Stimulated activated naive CD8-positive, alpha-beta T cell treated with anti-CD3 and anti-CD28 coated beads, Interleukin-15, Interleukin-2, amounts not matched to agents 100 ng/mL and 50 ng/mL, for 24 hours (primary cell): ENCODE data around the gene BRMS1.
A peak's percentile ranks its signal among the peaks of the same experiment; 100 is the strongest.

Experiments used
- H3K27ac Mint-ChIP-seq: one replicate; pipeline ENCODE4 v1.8.0; 2021; ENCODE audit warnings: mild to moderate bottlenecking, mixed read lengths
- H3K27me3 Mint-ChIP-seq: one replicate; pipeline ENCODE4 v1.8.0; 2021; ENCODE audit warnings: mixed read lengths
- H3K36me3 Mint-ChIP-seq: one replicate; pipeline ENCODE4 v1.8.0; 2021; ENCODE audit warnings: low read depth, mixed read lengths
- H3K4me1 Mint-ChIP-seq: one replicate; pipeline ENCODE4 v1.8.0; 2021; ENCODE audit warnings: low read depth, mixed read lengths
- H3K4me3 Mint-ChIP-seq: one replicate; pipeline ENCODE4 v1.8.0; 2021; ENCODE audit warnings: mild to moderate bottlenecking, mixed read lengths
- H3K9me3 Mint-ChIP-seq: one replicate; pipeline ENCODE4 v1.8.0; 2021; ENCODE audit warnings: mixed read lengths

Gene BRMS1

GRCh38 chr11:66292543-66293332 is 52.2 kb downstream of the BRMS1 start:
- peak overlapping the region; percentile 47 for H3K4me3 Mint-ChIP-seq
- H3K36me3 Mint-ChIP-seq: no peaks in the 10 kb centered on the region
- H3K4me1 Mint-ChIP-seq: peaks cover 27% of the 10 kb centered on the region
- no peaks in the 10 kb centered on the region for H3K9me3 Mint-ChIP-seq
- peaks cover 20% of the 10 kb centered on the region for H3K27me3 Mint-ChIP-seq
- H3K27ac Mint-ChIP-seq: no peak overlapping the region

- peaks cover 34% of the 10 kb centered on the region for H3K4me1 Mint-ChIP-seq
- H3K27me3 Mint-ChIP-seq: peaks cover 20% of the 10 kb centered on the region
- H3K4me3 Mint-ChIP-seq: peak within 1 kb of the TSS; percentile 90
- no peaks in the 10 kb centered on the region for H3K9me3 Mint-ChIP-seq
- H3K36me3 Mint-ChIP-seq: peaks cover under 1% of the 10 kb centered on the region
- H3K27ac Mint-ChIP-seq: no peak within 1 kb of the TSS
Observed at GRCh38 chr11:66291706-66292542, 53.0 kb downstream of the BRMS1 start, which contains the start of gene TMEM151A. TSS of gene TMEM151A (plus strand) at chr11:66291894. CDS start at chr11:66292014, 120 bp downstream.

- peaks cover 20% of the 10 kb centered on the region for H3K27me3 Mint-ChIP-seq
- H3K4me1 Mint-ChIP-seq: peaks cover 34% of the 10 kb centered on the region
- no peak overlapping the region for H3K27ac Mint-ChIP-seq
- H3K4me3 Mint-ChIP-seq: no peak overlapping the region
- no peaks in the 10 kb centered on the region for H3K9me3 Mint-ChIP-seq
- peaks cover 3% of the 10 kb centered on the region for H3K36me3 Mint-ChIP-seq
Observed at GRCh38 chr11:66291303-66291705, 53.6 kb downstream of the BRMS1 start.

GRCh38 chr11:66290330-66290621 is 54.6 kb downstream of the BRMS1 start:
- H3K4me1 Mint-ChIP-seq: peaks cover 34% of the 10 kb centered on the region
- no peaks in the 10 kb centered on the region for H3K9me3 Mint-ChIP-seq
- H3K27me3 Mint-ChIP-seq: peaks cover 20% of the 10 kb centered on the region
- H3K4me3 Mint-ChIP-seq: peak overlapping the region; percentile 90
- peaks cover 3% of the 10 kb centered on the region for H3K36me3 Mint-ChIP-seq
- no peak overlapping the region for H3K27ac Mint-ChIP-seq

- peaks cover 34% of the 10 kb centered on the region for H3K4me1 Mint-ChIP-seq
- H3K27me3 Mint-ChIP-seq: peaks cover 20% of the 10 kb centered on the region
- H3K27ac Mint-ChIP-seq: peak overlapping the region; percentile 88
- peak overlapping the region; percentile 90 for H3K4me3 Mint-ChIP-seq
- H3K9me3 Mint-ChIP-seq: no peaks in the 10 kb centered on the region
- H3K36me3 Mint-ChIP-seq: peaks cover 3% of the 10 kb centered on the region
Observed at GRCh38 chr11:66289548-66290329, 55.2 kb downstream of the BRMS1 start.

GRCh38 chr11:66288671-66289547 is 56.0 kb downstream of the BRMS1 start, which contains the start of gene YIF1A:
TSS of gene YIF1A (minus strand) at chr11:66289143. CDS start at chr11:66288985, 158 bp downstream.
- Mint-ChIP-seq H3K9me3 (no peaks in the 10 kb centered on the region), H3K4me1 (peaks cover 34% of the 10 kb centered on the region), H3K36me3 (peaks cover 3% of the 10 kb centered on the region), H3K4me3 (peak within 1 kb of the TSS; percentile 90), H3K27me3 (peaks cover 20% of the 10 kb centered on the region), H3K27ac (peak within 1 kb of the TSS; percentile 88)

GRCh38 chr11:66287889-66288670 is 56.8 kb downstream of the BRMS1 start:
- peak overlapping the region; percentile 90 for H3K4me3 Mint-ChIP-seq
- peaks cover 3% of the 10 kb centered on the region for H3K36me3 Mint-ChIP-seq
- H3K9me3 Mint-ChIP-seq: no peaks in the 10 kb centered on the region

More at GRCh38 chr11:66287889-66288670, 56.8 kb downstream of the BRMS1 start:
- peaks cover 13% of the 10 kb centered on the region for H3K27me3 Mint-ChIP-seq
- H3K27ac Mint-ChIP-seq: peak overlapping the region; percentile 69
- peaks cover 35% of the 10 kb centered on the region for H3K4me1 Mint-ChIP-seq
